Mucosa of descending colon (tissue), 3 donors: ENCODE results near the gene PPP4R3B. TPM values are rescaled to one million over a fixed set of nuclear protein-coding genes. Genes with fewer than 3 reads are reported as not detected.

Experiments
- ATAC-seq: fragments of 200-7000 bp; cut with Tn5 transposase; one replicate; pipeline ENCODE4 v1.9.1; 2020; ENCODE audit warnings: mild to moderate bottlenecking, moderate library complexity
- DNase-seq, 3 donors: peaks; one replicate each; pipeline ENCODE4 v3.0.0-alpha.2; 2020
- H3K36me3 ChIP-seq: fragments of 200-600 bp; one replicate; pipeline ENCODE4 v1.8.0; 2021; ENCODE audit warnings: low read depth, mild to moderate bottlenecking
- H3K4me1 ChIP-seq: fragments of 200-600 bp; one replicate; pipeline ENCODE4 v1.8.0; 2021; ENCODE audit warnings: low read depth, mild to moderate bottlenecking
- H3K4me3 ChIP-seq: fragments of 200-600 bp; one replicate; pipeline ENCODE4 v1.8.0; 2021; ENCODE audit warnings: mild to moderate bottlenecking
- H3K9me3 ChIP-seq: fragments of 200-600 bp; one replicate; pipeline ENCODE4 v1.8.0; 2021; ENCODE audit warnings: mild to moderate bottlenecking
- CTCF ChIP-seq: fragments of 200-600 bp; IDR thresholded peaks from one replicate; pipeline ENCODE4 v1.8.0; 2022; ENCODE audit warnings: antibody characterized with exemption, mild to moderate bottlenecking
- intact Hi-C, 2 donors: fragments of 100-400 bp; cut with DNase I in 1 of 2; cut with micrococcal nuclease in 1 of 2; formaldehyde crosslinking; loops; one replicate each; pipeline versions ENCODE4 v1.11.0 to v1.11.1; 2022; cut with DNase I, micrococcal nuclease
- total RNA-seq, 3 donors: library from RNA; stranded (reverse); fragmentation: NEBNext Ultra II Directional in 2 of 3; extraction: Animal tissue kit (Norgen Biotek cat#: 25700) in 2 of 3; gene quantifications; one replicate each; pipeline versions ENCODE4 v1.2.1 to v1.2.4, GENCODE V29; 2021 to 2023
- donor health status: DM: no; HTN: no; CAD: no; lungs with moderate emphysema.
- donor health status: DM: no; HTN: no; CAD: no.
- donor health status: DM: no; HTN: yes; CAD: no.

PPP4R3B gene
- total RNA-seq, 3 donors from 2014 or later = 66.4 to 89.0 (median 68.5) TPM

- H3K4me3 ChIP-seq = no peak overlapping the region
- DNase-seq (no peak), ATAC-seq (no peak)
- H3K36me3 ChIP-seq = no peaks in the 10 kb centered on the region
- TF ChIP-seq CTCF = no peak
- no peaks in the 10 kb centered on the region for H3K9me3 ChIP-seq
- intact Hi-C loops = no loop called here
- no peaks in the 10 kb centered on the region for H3K4me1 ChIP-seq
Observed at GRCh38 chr2:55567298-55567697, 50.1 kb downstream of the PPP4R3B start.

GRCh38 chr2:55565613-55566012, 51.8 kb downstream of the PPP4R3B start:
- intact Hi-C loops = no loop called here
- H3K4me3 ChIP-seq = no peak overlapping the region
- TF ChIP-seq CTCF = no peak
- ATAC-seq (no peak), DNase-seq (no peak)
- no peaks in the 10 kb centered on the region for H3K36me3 ChIP-seq
- H3K9me3 ChIP-seq = no peaks in the 10 kb centered on the region
- no peaks in the 10 kb centered on the region for H3K4me1 ChIP-seq

GRCh38 chr2:55560855-55561254, 56.6 kb downstream of the PPP4R3B start:
- intact Hi-C loops = no loop called here
- no peaks in the 10 kb centered on the region for H3K36me3 ChIP-seq
- DNase-seq (no peak), ATAC-seq (no peak)
- H3K9me3 ChIP-seq = no peaks in the 10 kb centered on the region
- TF ChIP-seq CTCF = no peak
- H3K4me3 ChIP-seq = no peak overlapping the region
- H3K4me1 ChIP-seq = no peaks in the 10 kb centered on the region

GRCh38 chr2:55556809-55557208, 60.6 kb downstream of the PPP4R3B start:
- H3K36me3 ChIP-seq = no peaks in the 10 kb centered on the region

GRCh38 chr2:55555977-55556376, 61.4 kb downstream of the PPP4R3B start:
- H3K4me3 ChIP-seq = no peak overlapping the region
- no peak for TF ChIP-seq CTCF
- intact Hi-C loops = no loop called here
- H3K36me3 ChIP-seq = no peaks in the 10 kb centered on the region
- DNase-seq (no peak), ATAC-seq (no peak)
- H3K4me1 ChIP-seq = no peaks in the 10 kb centered on the region
- no peaks in the 10 kb centered on the region for H3K9me3 ChIP-seq

More at GRCh38 chr2:55556809-55557208, 60.6 kb downstream of the PPP4R3B start:
- DNase-seq (no peak), ATAC-seq (no peak)
- H3K4me3 ChIP-seq = no peak overlapping the region
- no peaks in the 10 kb centered on the region for H3K4me1 ChIP-seq
- intact Hi-C loops = no loop called here
- H3K9me3 ChIP-seq = no peaks in the 10 kb centered on the region
- TF ChIP-seq CTCF = no peak

GRCh38 chr2:55553321-55553720, 64.1 kb downstream of the PPP4R3B start:
- no peak for ATAC-seq
- no peak for TF ChIP-seq CTCF
- Histone ChIP-seq H3K4me1 (no peaks in the 10 kb centered on the region), H3K36me3 (no peaks in the 10 kb centered on the region), H3K4me3 (no peak overlapping the region), H3K9me3 (no peaks in the 10 kb centered on the region)
- DNase-seq = no peak
- intact Hi-C loops = no loop called here
